ENCODE measurements around the gene DLK1. TPM values are rescaled to one million over a fixed set of nuclear protein-coding genes. Genes with fewer than 3 reads are reported as not detected.

Gene DLK1
- polyA plus RNA-seq, 1 of the 3 experiments (the other 2 are of a cell fraction): 1.7 TPM

- Histone ChIP-seq H3K4me2 (no peak overlapping the region), H4K20me1 (ENCODE audit: insufficient read depth) (no peaks in the 10 kb centered on the region), H3K4me1 (ENCODE audit: control insufficient read depth in 1 of 2, insufficient read depth in 2 of 2, low read depth in 1 of 2, low read length in 1 of 2) (peaks cover 0 to 18% of the 10 kb centered on the region in 2 experiments; a peak in 1 of 4 replicates), H3K36me3 (replicated peaks in 1 of 2; ENCODE audit: control insufficient read depth in 1 of 2, insufficient read depth in 2 of 2, low read length in 1 of 2) (no peaks in the 10 kb centered on the region), H3K9me3 (no peaks in the 10 kb centered on the region), H3F3A (replicated peaks; ENCODE audit: insufficient read depth) (no peaks in the 10 kb centered on the region), H3K4me3 (ENCODE audit: low read depth in 2 of 2, low read length in 1 of 2) (no peak overlapping the region), H3K27ac (ENCODE audit: low read depth in 2 of 2, low read length in 1 of 2) (peak overlapping the region in 1 of 2 experiments; percentile 62; a peak in 1 of 4 replicates), H3K27me3 (ENCODE audit: insufficient read depth) (no peaks in the 10 kb centered on the region), H3K79me2 (ENCODE audit: insufficient read depth) (no peaks in the 10 kb centered on the region), H3K9ac (no peak overlapping the region), H3K9me2 (no peaks in the 10 kb centered on the region), H2AFZ (ENCODE audit: low read depth) (no peak overlapping the region)
- 67% methylated on average over 3 of the region's 10 CpGs for WGBS (ENCODE audit: low lambda C conversion rate)
- TF ChIP-seq USF2 (IDR thresholded peaks at IDR 0.05; ENCODE audit: borderline replicate concordance, low read depth, low read length) (no peak), RFX5 (IDR thresholded peaks at IDR 0.05; ENCODE audit: low read length) (no peak), TEAD4 (IDR thresholded peaks at IDR 0.05; ENCODE audit: borderline replicate concordance, insufficient read depth) (no peak), MXI1 (IDR thresholded peaks at IDR 0.05; ENCODE audit: low read depth, low read length) (no peak), EZH2phosphoT487 (IDR thresholded peaks at IDR 0.05; ENCODE audit: borderline replicate concordance, low read depth) (no peak), EP300 (IDR thresholded peaks at IDR 0.05; ENCODE audit: borderline replicate concordance in 1 of 2, low read depth in 1 of 2, low read length in 1 of 2) (no peak), RCOR1 (IDR thresholded peaks at IDR 0.05; ENCODE audit: low read length) (no peak), SIN3A (IDR thresholded peaks at IDR 0.05; ENCODE audit: borderline replicate concordance, low read depth, low read length) (no peak), NFIC (IDR thresholded peaks at IDR 0.05; ENCODE audit: borderline replicate concordance) (no peak), SMC3 (IDR thresholded peaks at IDR 0.05; ENCODE audit: low read depth, low read length) (no peak), TAF1 (IDR thresholded peaks at IDR 0.05; ENCODE audit: borderline replicate concordance, low read depth, low read length) (no peak), NRF1 (IDR thresholded peaks at IDR 0.05; ENCODE audit: low read depth, low read length) (no peak), TCF12 (IDR thresholded peaks at IDR 0.05) (no peak), ELF1 (IDR thresholded peaks at IDR 0.05) (no peak), IRF3 (IDR thresholded peaks at IDR 0.05; ENCODE audit: low read depth, low read length) (no peak), REST (IDR thresholded peaks at IDR 0.05; ENCODE audit: low read depth, low read length) (no peak), ZBTB33 (IDR thresholded peaks at IDR 0.05; ENCODE audit: borderline replicate concordance, low read depth) (no peak), FOXJ3 (CRISPR knock-in tag; IDR thresholded peaks at IDR 0.05) (no peak), POLR2AphosphoS5 (IDR thresholded peaks at IDR 0.05; ENCODE audit: low read depth, low read length) (no peak), CHD2 (IDR thresholded peaks at IDR 0.05; ENCODE audit: low read length, partially characterized antibody) (no peak)
- peak; percentile 34 for DNase-seq
- POLR2A ChIA-PET: interaction anchor here (1.0 to 3.2 kb wide), 14 partner anchors 9 to 925 kb away, joined by 3 to 12 read pairs (median 5); no protein-coding TSS in a partner anchor
- CTCF ChIA-PET: interaction anchor here (1.1 to 3.3 kb wide), 3 partner anchors 16 to 497 kb away, joined by 3 to 10 read pairs (median 3); no protein-coding TSS in a partner anchor
These were observed 12.0 kb downstream of the DLK1 start for GRCh38 chr14:100738704-100739131.

Data from SK-N-SH (cell line).